Stimulated activated CD8-positive, alpha-beta memory T cell treated with anti-CD3 and anti-CD28 coated beads, Interleukin-7, amount 100 ng/mL, for 24 hours (primary cell): ENCODE results near the gene DNAJB4.
A peak's percentile ranks its signal among the peaks of the same experiment; 100 is the strongest.
"Not testable (repeated sequence)": the region's sequence is repeated elsewhere in the genome, so short reads cannot be mapped to it uniquely, and the experiment has no call there.

Source experiments
- DNase-seq: peaks from one replicate; pipeline ENCODE4 v3.0.0-alpha.2; 2020; ENCODE audit warnings: low read depth

DNAJB4 gene

GRCh38 chr1:78004719-78005447 is at the start of gene DNAJB4:
TSS of gene DNAJB4 (plus strand) at chr1:78004939. CDS start at chr1:78005111, 172 bp downstream.
- DNase-seq = no peak

- DNase-seq = no peak
Observed at GRCh38 chr1:77955709-77956108, 49.0 kb upstream of the DNAJB4 start.

- no peak for DNase-seq
Observed at GRCh38 chr1:77956464-77956863, 48.3 kb upstream of the DNAJB4 start.

- no peak for DNase-seq
Observed at GRCh38 chr1:77958391-77958790, 46.3 kb upstream of the DNAJB4 start.

GRCh38 chr1:77958850-77959249 is 45.9 kb upstream of the DNAJB4 start:
- no peak for DNase-seq

GRCh38 chr1:77961392-77961791 is 43.3 kb upstream of the DNAJB4 start:
- no peak for DNase-seq

- no peak for DNase-seq
Observed at GRCh38 chr1:77966291-77966690, 38.4 kb upstream of the DNAJB4 start.

- DNase-seq = no peak
Observed at GRCh38 chr1:77970192-77970591, 34.5 kb upstream of the DNAJB4 start.

- DNase-seq = no peak
Observed at GRCh38 chr1:77972080-77972479, 32.7 kb upstream of the DNAJB4 start.

- DNase-seq = no peak
Observed at GRCh38 chr1:77975386-77975785, 29.4 kb upstream of the DNAJB4 start.

- no peak for DNase-seq
Observed at GRCh38 chr1:77975907-77976306, 28.8 kb upstream of the DNAJB4 start.

- no peak for DNase-seq
Observed at GRCh38 chr1:77976433-77977076, 28.2 kb upstream of the DNAJB4 start.

- DNase-seq = no peak
Observed at GRCh38 chr1:77977989-77978292, 26.8 kb upstream of the DNAJB4 start.

- DNase-seq = peak; percentile 49
Observed at GRCh38 chr1:77978293-77978968, 26.3 kb upstream of the DNAJB4 start.

GRCh38 chr1:77978969-77979876 is 25.5 kb upstream of the DNAJB4 start, which contains the start of gene FUBP1:
TSS of gene FUBP1 (minus strand) at chr1:77979072. CDS start at chr1:77979004, 68 bp downstream.
- peak; percentile 83 for DNase-seq

- not testable (repeated sequence) for DNase-seq
Observed at GRCh38 chr1:77983352-77983996, 21.3 kb upstream of the DNAJB4 start.

GRCh38 chr1:77983997-77984355 is 20.8 kb upstream of the DNAJB4 start:
- no peak for DNase-seq

GRCh38 chr1:77984629-77985028 is 20.1 kb upstream of the DNAJB4 start:
- no peak for DNase-seq

- DNase-seq = no peak
Observed at GRCh38 chr1:77986810-77987209, 17.9 kb upstream of the DNAJB4 start.

- no peak for DNase-seq
Observed at GRCh38 chr1:77987919-77988318, 16.8 kb upstream of the DNAJB4 start.

GRCh38 chr1:77989744-77990143 is 15.0 kb upstream of the DNAJB4 start:
- DNase-seq = no peak
